SHP77 treated with DMSO at 0.1 percent for 48 hours (cell line): ENCODE data around the gene CDK18.
A peak's percentile ranks its signal among the peaks of the same experiment; 100 is the strongest.

ENCODE experiments used
- DNase-seq: peaks from one replicate; lab custom pipeline; 2025; lab: John Stamatoyannopoulos, UW

Gene CDK18

GRCh38 chr1:205538235-205538840 is 33.9 kb downstream of the CDK18 start:
- DNase-seq, result no peak

- DNase-seq, result no peak
Observed at GRCh38 chr1:205541161-205541886, 36.9 kb downstream of the CDK18 start.

GRCh38 chr1:205542367-205542766 is 37.9 kb downstream of the CDK18 start:
- no peak for DNase-seq

- DNase-seq, result peak; percentile 42
Observed at GRCh38 chr1:205543351-205544301, 39.2 kb downstream of the CDK18 start.

- DNase-seq, result no peak
Observed at GRCh38 chr1:205545001-205545919, 40.8 kb downstream of the CDK18 start.

- no peak for DNase-seq
Observed at GRCh38 chr1:205545991-205546390, 41.5 kb downstream of the CDK18 start.

GRCh38 chr1:205546541-205546940 is 42.1 kb downstream of the CDK18 start:
- no peak for DNase-seq

- DNase-seq, result no peak
Observed at GRCh38 chr1:205547936-205548827, 43.7 kb downstream of the CDK18 start.

- no peak for DNase-seq
Observed at GRCh38 chr1:205554026-205554811, 49.8 kb downstream of the CDK18 start.

- no peak for DNase-seq
Observed at GRCh38 chr1:205561501-205562203, 57.2 kb downstream of the CDK18 start.

GRCh38 chr1:205563927-205564441 is 59.5 kb downstream of the CDK18 start:
- no peak for DNase-seq

GRCh38 chr1:205565799-205566198 is 61.3 kb downstream of the CDK18 start:
- DNase-seq, result no peak

GRCh38 chr1:205567716-205568115 is 63.2 kb downstream of the CDK18 start:
- no peak for DNase-seq

- no peak for DNase-seq
Observed at GRCh38 chr1:205568135-205568468, 63.6 kb downstream of the CDK18 start.

- DNase-seq, result no peak
Observed at GRCh38 chr1:205568469-205569361, 64.2 kb downstream of the CDK18 start.

- DNase-seq, result no peak
Observed at GRCh38 chr1:205569411-205570172, 65.1 kb downstream of the CDK18 start.

- DNase-seq, result no peak
Observed at GRCh38 chr1:205570173-205570501, 65.7 kb downstream of the CDK18 start.
